Naive thymus-derived CD8-positive, alpha-beta T cell (primary cell): ENCODE results near the gene CCDC15. TPM values are rescaled to one million over a fixed set of nuclear protein-coding genes. Genes with fewer than 3 reads are reported as not detected.
A peak's percentile ranks its signal among the peaks of the same experiment; 100 is the strongest.

ENCODE experiments used
- ATAC-seq, 2 donors: fragments of 150-1000 bp; cut with Tn5 transposase in 1 of 2; sonication (Bioruptor Pico), chemical (Tn5 transposase) in 1 of 2; 1 replicate in 1 of 2; 2 replicates in 1 of 2; pipeline ENCODE4 v1.10.0; 2021; ENCODE audit warnings: mild to moderate bottlenecking in 2 of 2, moderate library complexity in 2 of 2
- POLR2A ChIA-PET: fragments of 350-600 bp; sonication (Branson Sonifier 250); formaldehyde crosslinking; loops from one replicate; lab custom pipeline; 2021; ENCODE audit warnings: antibody characterized with exemption; lab: Charles Lee
- DNase-seq, 10 donors: peaks; one replicate each; pipeline versions ENCODE4 v3.0.0 to v3.0.0-alpha.2; 2020 to 2022
- H3K27ac Mint-ChIP-seq, 10 donors: one replicate each; pipeline ENCODE4 v1.8.0; 2020 to 2022; ENCODE audit warnings: mild to moderate bottlenecking in 10 of 10, mixed read lengths in 10 of 10, moderate library complexity in 4 of 10, inconsistent platforms in 1 of 10
- H3K27me3 Mint-ChIP-seq, 5 donors: one replicate each; pipeline ENCODE4 v1.8.0; 2021 to 2022; ENCODE audit warnings: mixed read lengths in 5 of 5
- H3K36me3 Mint-ChIP-seq, 3 donors: one replicate each; pipeline ENCODE4 v1.8.0; 2020 to 2022; ENCODE audit warnings: mixed read lengths in 3 of 3, mild to moderate bottlenecking in 2 of 3, inconsistent platforms in 1 of 3
- H3K4me1 Mint-ChIP-seq, 4 donors: one replicate each; pipeline ENCODE4 v1.8.0; 2021 to 2022; ENCODE audit warnings: mixed read lengths in 4 of 4
- H3K4me3 Mint-ChIP-seq, 10 donors: one replicate each; pipeline ENCODE4 v1.8.0; 2020 to 2022; ENCODE audit warnings: mild to moderate bottlenecking in 10 of 10, mixed read lengths in 10 of 10, moderate library complexity in 6 of 10, inconsistent platforms in 1 of 10
- H3K9me3 Mint-ChIP-seq, 9 donors: one replicate each; pipeline ENCODE4 v1.8.0; 2020 to 2022; ENCODE audit warnings: mixed read lengths in 9 of 9, mild to moderate bottlenecking in 3 of 9, inconsistent platforms in 1 of 9, moderate library complexity in 1 of 9
- polyA plus RNA-seq, 3 donors: library from polyadenylated mRNA; unstranded; fragments of 300-500 nt; fragmentation: Illumina TruSeq; gene quantifications; one replicate each; pipeline ENCODE4 v1.2.3, GENCODE V29; 2021
- total RNA-seq, 8 experiments: library from RNA in 2 of 8; stranded (reverse) in 2 of 8; gene quantifications; one replicate each; pipeline ENCODE4 v1.2.3 and lab custom pipeline; 2021 to 2026

Gene CCDC15
- total and polyA plus RNA-seq, 5 experiments from 2014 or later: 1.5 to 2.8 (median 2.2) TPM

- H3K27me3 Mint-ChIP-seq: peaks cover 17 to 49% (median 30%) of the 10 kb centered on the region in 5 donors
- H3K4me3 Mint-ChIP-seq: peak overlapping the region; percentile 81 to 91 (median 88)
- peaks cover 0 to 22% (median 6%) of the 10 kb centered on the region in 4 donors for H3K4me1 Mint-ChIP-seq
- ATAC-seq: peak in 1 of 2 donors; percentile 9
- peak overlapping the region in 8 of 10 donors; percentile 23 to 83 (median 38) for H3K27ac Mint-ChIP-seq
- H3K9me3 Mint-ChIP-seq: no peaks in the 10 kb centered on the region
- peak in 1 of 10 donors; percentile 3 for DNase-seq
- no peaks in the 10 kb centered on the region for H3K36me3 Mint-ChIP-seq
- POLR2A ChIA-PET: no interaction called here
Observed at GRCh38 chr11:125062218-125062930, 108.4 kb downstream of the CCDC15 start.

GRCh38 chr11:125062931-125063428 lies 109.0 kb downstream of the CCDC15 start, which contains the start of gene SLC37A2:
Gene SLC37A2 (plus strand): TSS chr11:125063305. CDS start chr11:125063368, 63 bp downstream.
- H3K27me3 Mint-ChIP-seq: peaks cover 17 to 54% (median 34%) of the 10 kb centered on the region in 5 donors
- POLR2A ChIA-PET: interaction anchor here (1.2 kb wide), 1 partner anchor 49 kb away, joined by 4 read pairs; the partner anchor contains the start of gene TMEM218
- H3K4me3 Mint-ChIP-seq: peak within 1 kb of the TSS; percentile 81 to 91 (median 88)
- no peaks in the 10 kb centered on the region for H3K36me3 Mint-ChIP-seq
- no peaks in the 10 kb centered on the region for H3K9me3 Mint-ChIP-seq
- H3K27ac Mint-ChIP-seq: peak within 1 kb of the TSS in 8 of 10 donors; percentile 23 to 83 (median 38)
- DNase-seq (peak in 7 of 10 donors; percentile 2 to 60 (median 17)), ATAC-seq (peak; percentile 79 to 81)
- peaks cover 0 to 22% (median 6%) of the 10 kb centered on the region in 4 donors for H3K4me1 Mint-ChIP-seq

- Mint-ChIP-seq H3K9me3 (no peaks in the 10 kb centered on the region), H3K4me1 (peaks cover 0 to 22% (median 6%) of the 10 kb centered on the region in 4 donors), H3K4me3 (peak overlapping the region; percentile 56 to 91 (median 70)), H3K27ac (peak overlapping the region in 2 of 10 donors; percentile 12 to 25), H3K36me3 (no peaks in the 10 kb centered on the region), H3K27me3 (peaks cover 21 to 59% (median 39%) of the 10 kb centered on the region in 5 donors)
- peak; percentile 47 to 52 for ATAC-seq
- peak in 4 of 10 donors; percentile 0 to 58 (median 18) for DNase-seq
- POLR2A ChIA-PET: interaction anchor here (1.2 kb wide), 1 partner anchor 48 kb away, joined by 4 read pairs; the partner anchor contains the start of gene TMEM218
Observed at GRCh38 chr11:125063429-125064043, 109.5 kb downstream of the CCDC15 start.

- Mint-ChIP-seq H3K27ac (peak overlapping the region in 2 of 10 donors; percentile 25 to 29), H3K9me3 (no peaks in the 10 kb centered on the region), H3K4me1 (peaks cover 0 to 23% (median 6%) of the 10 kb centered on the region in 4 donors), H3K4me3 (peak overlapping the region; percentile 56 to 87 (median 65)), H3K36me3 (no peaks in the 10 kb centered on the region), H3K27me3 (peaks cover 22 to 65% (median 40%) of the 10 kb centered on the region in 5 donors)
- DNase-seq (no peak), ATAC-seq (no peak)
- POLR2A ChIA-PET: interaction anchor here (1.2 kb wide), 1 partner anchor 48 kb away, joined by 4 read pairs; the partner anchor contains the start of gene TMEM218
Observed at GRCh38 chr11:125064070-125064469, 110.1 kb downstream of the CCDC15 start.

- H3K9me3 Mint-ChIP-seq: no peaks in the 10 kb centered on the region
- peaks cover 24 to 81% (median 38%) of the 10 kb centered on the region in 5 donors for H3K27me3 Mint-ChIP-seq
- H3K4me1 Mint-ChIP-seq: peaks cover 3 to 52% (median 12%) of the 10 kb centered on the region in 4 donors
- no peak overlapping the region for H3K27ac Mint-ChIP-seq
- no peaks in the 10 kb centered on the region for H3K36me3 Mint-ChIP-seq
- no peak overlapping the region for H3K4me3 Mint-ChIP-seq
- DNase-seq (no peak), ATAC-seq (no peak)
- POLR2A ChIA-PET: no interaction called here
Observed at GRCh38 chr11:125068368-125068767, 114.4 kb downstream of the CCDC15 start.

- POLR2A ChIA-PET: no interaction called here
Observed at GRCh38 chr11:125069008-125069407, 115.0 kb downstream of the CCDC15 start.

GRCh38 chr11:125069796-125070195 lies 115.8 kb downstream of the CCDC15 start:
- ATAC-seq (no peak), DNase-seq (no peak)
- Mint-ChIP-seq H3K4me3 (no peak overlapping the region), H3K4me1 (peaks cover 3 to 44% (median 9%) of the 10 kb centered on the region in 4 donors), H3K27me3 (peaks cover 23 to 69% (median 29%) of the 10 kb centered on the region in 5 donors), H3K9me3 (no peaks in the 10 kb centered on the region), H3K36me3 (no peaks in the 10 kb centered on the region), H3K27ac (no peak overlapping the region)
- POLR2A ChIA-PET: no interaction called here

More at GRCh38 chr11:125069008-125069407, 115.0 kb downstream of the CCDC15 start:
- no peak for ATAC-seq
- no peak overlapping the region for H3K4me3 Mint-ChIP-seq
- no peaks in the 10 kb centered on the region for H3K9me3 Mint-ChIP-seq
- no peak for DNase-seq
- no peak overlapping the region for H3K27ac Mint-ChIP-seq
- H3K36me3 Mint-ChIP-seq: no peaks in the 10 kb centered on the region
- H3K4me1 Mint-ChIP-seq: peaks cover 3 to 49% (median 10%) of the 10 kb centered on the region in 4 donors
- peaks cover 23 to 77% (median 37%) of the 10 kb centered on the region in 5 donors for H3K27me3 Mint-ChIP-seq

- Mint-ChIP-seq H3K4me3 (no peak overlapping the region), H3K27ac (peak overlapping the region in 1 of 10 donors; percentile 32)
- no peak for ATAC-seq
Observed at GRCh38 chr11:125070699-125071254, 116.8 kb downstream of the CCDC15 start.

GRCh38 chr11:125071435-125071834 lies 117.4 kb downstream of the CCDC15 start:
- no peak for ATAC-seq
- Mint-ChIP-seq H3K27ac (peak overlapping the region in 1 of 10 donors; percentile 32), H3K4me3 (no peak overlapping the region), H3K36me3 (no peaks in the 10 kb centered on the region), H3K27me3 (peaks cover 12 to 52% (median 25%) of the 10 kb centered on the region in 5 donors), H3K9me3 (no peaks in the 10 kb centered on the region), H3K4me1 (peaks cover 3 to 40% (median 9%) of the 10 kb centered on the region in 4 donors)
- POLR2A ChIA-PET: no interaction called here
- no peak for DNase-seq

More at GRCh38 chr11:125070699-125071254, 116.8 kb downstream of the CCDC15 start:
- peak in 1 of 10 donors; percentile 21 for DNase-seq
- Mint-ChIP-seq H3K9me3 (no peaks in the 10 kb centered on the region), H3K27me3 (peaks cover 17 to 59% (median 28%) of the 10 kb centered on the region in 5 donors), H3K36me3 (no peaks in the 10 kb centered on the region), H3K4me1 (peaks cover 3 to 40% (median 9%) of the 10 kb centered on the region in 4 donors)
- POLR2A ChIA-PET: no interaction called here

GRCh38 chr11:125071846-125072217 lies 117.8 kb downstream of the CCDC15 start:
- H3K4me3 Mint-ChIP-seq: no peak overlapping the region
- peaks cover 12 to 49% (median 25%) of the 10 kb centered on the region in 5 donors for H3K27me3 Mint-ChIP-seq
- ATAC-seq: no peak
- no peak for DNase-seq
- peaks cover 3 to 40% (median 9%) of the 10 kb centered on the region in 4 donors for H3K4me1 Mint-ChIP-seq
- peak overlapping the region in 1 of 10 donors; percentile 46 for H3K27ac Mint-ChIP-seq
- POLR2A ChIA-PET: no interaction called here
- no peaks in the 10 kb centered on the region for H3K36me3 Mint-ChIP-seq
- H3K9me3 Mint-ChIP-seq: no peaks in the 10 kb centered on the region

GRCh38 chr11:125072218-125072960 lies 118.4 kb downstream of the CCDC15 start:
- POLR2A ChIA-PET: no interaction called here
- ATAC-seq (peak in 1 of 2 donors; percentile 39), DNase-seq (peak in 1 of 10 donors; percentile 11)
- H3K4me1 Mint-ChIP-seq: peaks cover 3 to 40% (median 9%) of the 10 kb centered on the region in 4 donors
- H3K27ac Mint-ChIP-seq: peak overlapping the region in 1 of 10 donors; percentile 46
- no peaks in the 10 kb centered on the region for H3K36me3 Mint-ChIP-seq
- no peaks in the 10 kb centered on the region for H3K9me3 Mint-ChIP-seq
- no peak overlapping the region for H3K4me3 Mint-ChIP-seq
- H3K27me3 Mint-ChIP-seq: peaks cover 13 to 48% (median 28%) of the 10 kb centered on the region in 5 donors
